Transverse colon (tissue), 4 donors: ENCODE results near the gene PELI2.

Experiments
- CTCF ChIP-seq, 5 experiments: fragments of 200-600 bp in 3 of 5; fragments of 450-650 bp in 2 of 5; sonication (generic) in 3 of 5; IDR thresholded peaks; 1 replicate in 2 of 5; 2 replicates in 3 of 5; pipeline ENCODE4 v1.5.1; 2016 to 2017; ENCODE audit warnings: antibody characterized with exemption in 5 of 5, inconsistent platforms in 3 of 5, mild to moderate bottlenecking in 2 of 5, moderate library complexity in 1 of 5
- EP300 ChIP-seq: sonication (generic); formaldehyde crosslinking; IDR thresholded peaks from one replicate; pipeline ENCODE4 v1.6.1; 2017; ENCODE audit warnings: antibody characterized with exemption, low read depth
- POLR2A ChIP-seq: fragments of 450-650 bp; IDR thresholded peaks from one replicate; pipeline ENCODE4 v1.6.1; 2016; ENCODE audit warnings: antibody characterized with exemption, mild to moderate bottlenecking, moderate library complexity
- POLR2AphosphoS5 ChIP-seq, 3 donors: sonication (generic); formaldehyde crosslinking; IDR thresholded peaks; one replicate each; pipeline ENCODE4 v1.6.1; 2016; ENCODE audit warnings: antibody characterized with exemption in 3 of 3

GRCh38 chr14:56207626-56208292, 89.5 kb downstream of the PELI2 start:
- peak in 1 of 5 experiments; percentile 11 for TF ChIP-seq CTCF (IDR thresholded peaks at IDR 0.05)
- TF ChIP-seq POLR2A: no peak
- TF ChIP-seq EP300: no peak
- peak in 1 of 3 donors; percentile 41 for TF ChIP-seq POLR2AphosphoS5 (IDR thresholded peaks at IDR 0.05)
